SK-N-SH (cell line): Measurements from ENCODE around the gene SLC22A23.

ENCODE experiments used
- EP300 ChIP-seq, 2 experiments: IDR thresholded peaks; 2 replicates each; pipeline versions ENCODE4 v1.4.0 to v1.6.1; 2012; ENCODE audit warnings: borderline replicate concordance in 1 of 2, low read depth in 1 of 2, low read length in 1 of 2
- TF ChIP-seq, protein P1 (sequence below): fragments of 200-600 bp; sonication (generic); IDR thresholded peaks from 2 replicates; pipeline ENCODE4 v1.6.1; 2017; ENCODE audit warnings: antibody characterized with exemption, mild to moderate bottlenecking, moderate library complexity

DNA sequence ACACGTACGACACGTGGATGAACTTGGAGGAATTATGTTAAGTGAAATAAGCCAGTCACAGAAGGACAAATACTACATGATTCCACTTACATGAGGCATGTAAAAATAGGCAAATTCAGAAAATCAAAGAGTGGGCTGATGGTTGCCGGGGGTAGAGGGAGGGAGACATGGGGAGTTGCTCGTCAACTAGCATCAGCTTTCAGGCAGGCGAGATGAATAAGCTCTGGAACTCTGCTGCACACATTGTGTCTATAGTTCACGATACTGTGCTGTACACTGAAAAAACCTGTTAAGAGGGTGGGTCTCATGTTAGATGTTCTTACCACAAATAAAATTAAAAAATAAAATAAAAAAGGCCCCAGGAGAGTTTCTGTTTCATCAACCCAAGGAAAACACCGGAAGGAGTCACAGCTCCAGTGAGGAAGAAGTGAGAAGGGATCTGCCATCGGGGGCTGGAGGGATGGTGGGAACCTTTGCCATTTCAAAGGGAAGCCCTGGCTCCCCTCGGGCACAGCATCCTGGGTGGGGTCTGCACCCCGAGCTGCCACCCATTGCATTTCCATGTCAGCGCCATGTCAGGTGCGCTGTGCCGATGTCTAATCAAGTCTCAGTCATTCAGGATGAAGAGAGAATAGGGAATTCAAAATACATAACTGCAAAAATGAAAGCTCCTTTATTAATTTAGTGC is 98.3 kb downstream of the SLC22A23 start:
- TF ChIP-seq, protein P1, sequence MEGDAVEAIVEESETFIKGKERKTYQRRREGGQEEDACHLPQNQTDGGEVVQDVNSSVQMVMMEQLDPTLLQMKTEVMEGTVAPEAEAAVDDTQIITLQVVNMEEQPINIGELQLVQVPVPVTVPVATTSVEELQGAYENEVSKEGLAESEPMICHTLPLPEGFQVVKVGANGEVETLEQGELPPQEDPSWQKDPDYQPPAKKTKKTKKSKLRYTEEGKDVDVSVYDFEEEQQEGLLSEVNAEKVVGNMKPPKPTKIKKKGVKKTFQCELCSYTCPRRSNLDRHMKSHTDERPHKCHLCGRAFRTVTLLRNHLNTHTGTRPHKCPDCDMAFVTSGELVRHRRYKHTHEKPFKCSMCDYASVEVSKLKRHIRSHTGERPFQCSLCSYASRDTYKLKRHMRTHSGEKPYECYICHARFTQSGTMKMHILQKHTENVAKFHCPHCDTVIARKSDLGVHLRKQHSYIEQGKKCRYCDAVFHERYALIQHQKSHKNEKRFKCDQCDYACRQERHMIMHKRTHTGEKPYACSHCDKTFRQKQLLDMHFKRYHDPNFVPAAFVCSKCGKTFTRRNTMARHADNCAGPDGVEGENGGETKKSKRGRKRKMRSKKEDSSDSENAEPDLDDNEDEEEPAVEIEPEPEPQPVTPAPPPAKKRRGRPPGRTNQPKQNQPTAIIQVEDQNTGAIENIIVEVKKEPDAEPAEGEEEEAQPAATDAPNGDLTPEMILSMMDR = no peak
- TF ChIP-seq EP300 (IDR thresholded peaks at IDR 0.05; ENCODE audit: borderline replicate concordance in 1 of 2, low read depth in 1 of 2, low read length in 1 of 2) = no peak
